Breast epithelium (tissue), 4 donors: Measurements from ENCODE around the gene EFCAB5. TPM values are rescaled to one million over a fixed set of nuclear protein-coding genes. Genes with fewer than 3 reads are reported as not detected.
"Not testable (repeated sequence)": the region's sequence is repeated elsewhere in the genome, so short reads cannot be mapped to it uniquely, and the experiment has no call there.

Experiments used
- DNase-seq, 2 donors: peaks; one replicate each; pipeline ENCODE4 v3.0.0-alpha.2; 2019; ENCODE audit warnings: low spot score in 2 of 2
- H3K27ac ChIP-seq, 2 donors: fragments of 200-600 bp; sonication (generic) in 1 of 2; one replicate each; pipeline ENCODE4 v1.5.1; 2016 to 2019; ENCODE audit warnings: mild to moderate bottlenecking in 1 of 2
- H3K27me3 ChIP-seq, 2 donors: fragments of 200-600 bp; sonication (generic) in 1 of 2; one replicate each; pipeline versions ENCODE4 v1.5.1 to v1.6.0; 2017 to 2019; ENCODE audit warnings: control low read depth in 1 of 2, mild to moderate bottlenecking in 1 of 2
- H3K36me3 ChIP-seq: fragments of 200-600 bp; one replicate; pipeline ENCODE4 v1.5.1; 2019
- H3K4me1 ChIP-seq, 2 donors: fragments of 200-600 bp; sonication (generic); one replicate each; pipeline ENCODE4 v1.5.1; 2016 to 2019; ENCODE audit warnings: control low read depth in 1 of 2
- H3K4me3 ChIP-seq, 3 donors: fragments of 200-600 bp; sonication (generic); 1 replicate in 2 of 3; 2 replicates in 1 of 3; pipeline ENCODE4 v1.5.1; 2016 to 2019; ENCODE audit warnings: mild to moderate bottlenecking in 3 of 3, moderate library complexity in 2 of 3
- H3K9me3 ChIP-seq, 2 donors: fragments of 200-600 bp; sonication (generic) in 1 of 2; one replicate each; pipeline ENCODE4 v1.5.1; 2016 to 2019; ENCODE audit warnings: control low read depth in 1 of 2
- POLR2A ChIP-seq: fragments of 450-650 bp; IDR thresholded peaks from one replicate; pipeline ENCODE4 v1.6.1; 2016; ENCODE audit warnings: antibody characterized with exemption, mild to moderate bottlenecking, moderate library complexity
- POLR2AphosphoS5 ChIP-seq, 3 donors: sonication (generic); formaldehyde crosslinking; IDR thresholded peaks; one replicate each; pipeline ENCODE4 v1.6.1; 2017; ENCODE audit warnings: antibody characterized with exemption in 3 of 3
- intact Hi-C: fragments of 100-400 bp; cut with DNase I; formaldehyde crosslinking; loops from one replicate; pipeline ENCODE4 v1.15.1; 2023; ENCODE audit warnings: low total_unique reads
- total RNA-seq, 3 donors: library from RNA; depleted of rRNA; stranded (reverse); fragments of >200 nt; gene quantifications; one replicate each; pipeline ENCODE4 v1.1.0, GENCODE V29; 2016
- TF ChIP-seq, protein P1 (sequence below), 3 donors: fragments of 450-650 bp; IDR thresholded peaks; one replicate each; pipeline ENCODE4 v1.5.1; 2016 to 2017; ENCODE audit warnings: antibody characterized with exemption in 3 of 3, mild to moderate bottlenecking in 3 of 3, moderate library complexity in 3 of 3

Gene EFCAB5
- total RNA-seq, 3 donors from 2014 or later, result 0.29 to 0.80 TPM; not detected in 1

- TF ChIP-seq, protein P1, sequence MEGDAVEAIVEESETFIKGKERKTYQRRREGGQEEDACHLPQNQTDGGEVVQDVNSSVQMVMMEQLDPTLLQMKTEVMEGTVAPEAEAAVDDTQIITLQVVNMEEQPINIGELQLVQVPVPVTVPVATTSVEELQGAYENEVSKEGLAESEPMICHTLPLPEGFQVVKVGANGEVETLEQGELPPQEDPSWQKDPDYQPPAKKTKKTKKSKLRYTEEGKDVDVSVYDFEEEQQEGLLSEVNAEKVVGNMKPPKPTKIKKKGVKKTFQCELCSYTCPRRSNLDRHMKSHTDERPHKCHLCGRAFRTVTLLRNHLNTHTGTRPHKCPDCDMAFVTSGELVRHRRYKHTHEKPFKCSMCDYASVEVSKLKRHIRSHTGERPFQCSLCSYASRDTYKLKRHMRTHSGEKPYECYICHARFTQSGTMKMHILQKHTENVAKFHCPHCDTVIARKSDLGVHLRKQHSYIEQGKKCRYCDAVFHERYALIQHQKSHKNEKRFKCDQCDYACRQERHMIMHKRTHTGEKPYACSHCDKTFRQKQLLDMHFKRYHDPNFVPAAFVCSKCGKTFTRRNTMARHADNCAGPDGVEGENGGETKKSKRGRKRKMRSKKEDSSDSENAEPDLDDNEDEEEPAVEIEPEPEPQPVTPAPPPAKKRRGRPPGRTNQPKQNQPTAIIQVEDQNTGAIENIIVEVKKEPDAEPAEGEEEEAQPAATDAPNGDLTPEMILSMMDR (IDR thresholded peaks at IDR 0.05), result no peak
- no peak for TF ChIP-seq POLR2A
- no peak for TF ChIP-seq POLR2AphosphoS5 (IDR thresholded peaks at IDR 0.05)
- intact Hi-C loops, result no loop called here
- H3K4me3 ChIP-seq, result no peak overlapping the region
Observed at GRCh38 chr17:30084788-30085187, 143.4 kb downstream of the EFCAB5 start.

DNA sequence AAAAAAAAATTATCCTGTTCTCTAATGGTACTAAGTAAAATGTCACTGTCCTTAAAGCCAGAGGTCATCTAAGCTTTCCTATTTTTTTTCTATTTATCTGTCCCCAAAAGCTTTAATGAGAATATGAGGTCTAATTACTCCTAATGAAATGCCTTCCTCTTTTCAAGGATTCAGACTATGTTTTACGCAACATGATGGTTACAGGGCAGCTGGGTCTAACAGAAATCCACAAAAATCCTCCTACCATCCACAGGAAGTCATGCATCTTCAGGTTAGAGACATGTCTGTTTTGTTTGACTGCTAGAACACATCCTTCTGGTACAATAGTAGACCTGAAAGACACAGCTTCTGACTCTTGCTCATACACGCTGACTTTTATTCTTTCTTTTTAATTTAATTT is 145.5 kb downstream of the EFCAB5 start:
- TF ChIP-seq POLR2A (no peak), POLR2AphosphoS5 (IDR thresholded peaks at IDR 0.05) (no peak)
- TF ChIP-seq, protein P1 (IDR thresholded peaks at IDR 0.05), result no peak
- H3K36me3 ChIP-seq, result no peaks in the 10 kb centered on the region
- H3K27ac ChIP-seq, result no peak overlapping the region
- H3K27me3 ChIP-seq, result no peaks in the 10 kb centered on the region
- no peaks in the 10 kb centered on the region for H3K9me3 ChIP-seq
- DNase-seq, result no peak
- intact Hi-C loops, result no loop called here
- H3K4me1 ChIP-seq, result no peaks in the 10 kb centered on the region
- H3K4me3 ChIP-seq, result no peak overlapping the region

More at GRCh38 chr17:30084788-30085187, 143.4 kb downstream of the EFCAB5 start:
- no peak for DNase-seq
- Histone ChIP-seq H3K27ac (no peak overlapping the region), H3K4me1 (no peaks in the 10 kb centered on the region), H3K9me3 (no peaks in the 10 kb centered on the region), H3K36me3 (no peaks in the 10 kb centered on the region), H3K27me3 (no peaks in the 10 kb centered on the region)

DNA sequence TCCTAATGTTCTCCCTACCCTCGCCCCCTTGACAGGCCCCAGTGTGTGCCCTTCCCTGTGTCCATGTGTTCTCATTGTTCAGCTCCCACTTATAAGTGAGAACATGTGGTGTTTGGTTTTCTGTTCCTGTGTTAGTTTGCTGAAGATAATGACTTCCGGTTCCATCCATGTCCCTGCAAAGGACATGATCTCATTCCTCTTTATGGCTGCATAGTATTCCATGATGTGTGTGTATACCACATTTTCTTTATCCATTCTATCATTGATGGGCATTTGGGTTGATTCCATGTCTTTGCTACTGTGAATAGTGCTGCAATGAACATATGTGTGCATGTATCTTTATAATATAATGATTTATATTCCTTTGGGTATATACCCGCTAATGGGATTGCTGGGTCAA is 146.0 kb downstream of the EFCAB5 start:
- intact Hi-C loops, H3K36me3 ChIP-seq, H3K27me3 ChIP-seq, H3K9me3 ChIP-seq, H3K4me1 ChIP-seq, H3K27ac ChIP-seq, DNase-seq, H3K4me3 ChIP-seq: not testable (repeated sequence)

GRCh38 chr17:30091121-30091670 is 149.8 kb downstream of the EFCAB5 start:
- no peak overlapping the region for H3K4me3 ChIP-seq
- intact Hi-C loops, result no loop called here
- no peak for TF ChIP-seq POLR2AphosphoS5 (IDR thresholded peaks at IDR 0.05)
- TF ChIP-seq, protein P1 (IDR thresholded peaks at IDR 0.05), result no peak
- TF ChIP-seq POLR2A, result no peak

DNA sequence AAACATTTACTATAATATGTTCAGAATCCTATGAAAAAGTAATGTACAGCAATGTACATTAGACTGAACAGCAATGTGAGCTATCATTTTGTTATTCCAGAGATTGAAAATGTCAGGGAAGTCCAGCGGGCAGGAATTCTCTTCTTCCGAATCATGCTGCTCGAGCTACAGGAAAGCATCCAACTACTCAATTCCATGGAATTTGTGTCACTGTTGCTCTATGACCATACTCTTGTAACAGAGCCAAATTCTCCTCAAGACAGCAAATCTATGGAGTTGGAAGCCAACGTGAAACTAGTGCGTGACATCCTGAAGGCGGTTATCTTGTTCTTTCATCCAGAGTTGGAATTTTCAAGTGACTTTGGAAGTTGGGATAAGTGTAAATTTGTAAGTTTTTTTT is 150.3 kb downstream of the EFCAB5 start:
- Histone ChIP-seq H3K4me1 (no peaks in the 10 kb centered on the region), H3K27me3 (no peaks in the 10 kb centered on the region), H3K4me3 (no peak overlapping the region), H3K9me3 (no peaks in the 10 kb centered on the region), H3K36me3 (no peaks in the 10 kb centered on the region), H3K27ac (no peak overlapping the region)
- no peak for TF ChIP-seq POLR2A
- TF ChIP-seq POLR2AphosphoS5 (IDR thresholded peaks at IDR 0.05), result no peak
- TF ChIP-seq, protein P1 (IDR thresholded peaks at IDR 0.05), result no peak
- intact Hi-C loops, result no loop called here
- no peak for DNase-seq

More at GRCh38 chr17:30091121-30091670, 149.8 kb downstream of the EFCAB5 start:
- no peaks in the 10 kb centered on the region for H3K4me1 ChIP-seq
- no peaks in the 10 kb centered on the region for H3K9me3 ChIP-seq
- H3K27ac ChIP-seq, result no peak overlapping the region
- no peaks in the 10 kb centered on the region for H3K36me3 ChIP-seq
- no peaks in the 10 kb centered on the region for H3K27me3 ChIP-seq
- DNase-seq, result no peak

DNA sequence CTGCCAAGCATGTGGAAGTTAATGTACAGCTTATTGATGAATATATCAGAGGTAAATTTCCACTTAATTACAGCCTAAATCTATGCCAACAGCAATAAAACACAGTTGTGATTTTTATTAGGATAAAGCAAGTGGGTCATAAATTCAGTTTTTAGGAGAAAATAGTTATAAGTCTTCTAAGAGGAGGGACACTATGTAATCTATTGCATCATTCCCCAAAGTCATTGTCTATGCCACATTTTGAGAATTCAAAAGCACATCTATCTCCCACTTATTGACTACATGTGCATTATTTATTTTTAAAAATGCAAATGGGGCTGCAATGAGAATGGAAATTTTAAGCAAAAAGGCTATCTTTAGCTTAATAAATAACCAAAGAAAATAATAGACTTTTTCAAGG is 151.5 kb downstream of the EFCAB5 start:
- no peaks in the 10 kb centered on the region for H3K4me1 ChIP-seq
- TF ChIP-seq POLR2A (no peak), POLR2AphosphoS5 (IDR thresholded peaks at IDR 0.05) (no peak)
- TF ChIP-seq, protein P1 (IDR thresholded peaks at IDR 0.05), result no peak
- H3K9me3 ChIP-seq, result no peaks in the 10 kb centered on the region
- H3K27me3 ChIP-seq, result no peaks in the 10 kb centered on the region
- no peaks in the 10 kb centered on the region for H3K36me3 ChIP-seq
- no peak overlapping the region for H3K27ac ChIP-seq
- intact Hi-C loops, result no loop called here
- DNase-seq, result no peak
- H3K4me3 ChIP-seq, result no peak overlapping the region
